GM18858 (cell line): ENCODE results near the gene OBSL1.

ENCODE experiments used
- ATAC-seq: cut with Tn5 transposase; IDR thresholded peaks from one replicate; pipeline ENCODE4 v1.9.1; 2021; ENCODE audit not compliant: unreplicated experiment

Gene OBSL1

DNA sequence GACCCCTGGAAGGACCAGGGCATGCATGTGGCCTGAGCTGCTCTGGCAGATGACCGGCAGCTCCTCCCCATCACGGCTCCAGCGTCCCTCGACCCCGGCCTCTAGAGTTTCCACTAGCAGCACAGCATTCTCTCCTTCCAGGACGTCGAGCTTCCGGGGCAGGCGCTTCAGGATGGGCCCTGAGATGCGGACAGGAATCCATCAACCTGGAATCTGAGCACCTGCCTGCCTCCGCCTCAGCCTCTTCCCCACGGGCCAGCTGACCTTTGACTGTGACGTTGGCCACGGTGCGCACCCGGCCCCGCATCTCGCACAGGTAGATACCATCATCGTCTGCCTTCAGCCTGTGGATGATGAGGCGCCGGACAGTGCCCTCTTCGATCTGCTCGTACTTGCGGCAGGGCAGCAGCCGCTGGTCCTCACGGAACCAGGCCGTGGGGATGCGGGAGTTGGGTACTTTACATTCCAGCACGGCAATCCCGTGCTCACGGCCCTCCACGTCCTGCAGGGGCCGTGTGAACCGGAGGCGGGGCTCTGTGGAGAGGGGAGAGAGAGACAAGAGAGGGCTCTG lies 3.5 kb downstream of the OBSL1 start:
- ATAC-seq = no peak

GRCh38 chr2:219567131-219567530 lies 4.2 kb downstream of the OBSL1 start:
- ATAC-seq = no peak

DNA sequence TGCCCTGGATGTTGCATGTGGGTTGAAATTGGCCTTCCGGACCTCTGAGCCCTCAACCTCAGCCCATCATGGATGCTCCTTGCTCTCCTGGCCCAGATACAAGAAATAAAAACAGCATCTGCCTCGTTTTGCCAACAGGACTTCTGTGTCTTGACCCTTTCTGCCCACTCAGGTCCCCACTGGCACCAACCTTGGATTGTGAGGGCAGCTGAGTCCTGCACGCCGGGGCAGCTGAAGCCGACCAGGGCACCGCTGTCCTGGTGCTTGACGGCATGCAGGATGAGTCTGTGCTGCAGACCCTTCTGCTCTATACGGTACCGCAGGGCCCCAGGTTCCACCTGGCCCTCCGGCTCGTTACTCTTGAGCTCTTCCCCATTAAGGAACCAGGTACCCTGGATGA lies 4.7 kb downstream of the OBSL1 start:
- no peak for ATAC-seq

DNA sequence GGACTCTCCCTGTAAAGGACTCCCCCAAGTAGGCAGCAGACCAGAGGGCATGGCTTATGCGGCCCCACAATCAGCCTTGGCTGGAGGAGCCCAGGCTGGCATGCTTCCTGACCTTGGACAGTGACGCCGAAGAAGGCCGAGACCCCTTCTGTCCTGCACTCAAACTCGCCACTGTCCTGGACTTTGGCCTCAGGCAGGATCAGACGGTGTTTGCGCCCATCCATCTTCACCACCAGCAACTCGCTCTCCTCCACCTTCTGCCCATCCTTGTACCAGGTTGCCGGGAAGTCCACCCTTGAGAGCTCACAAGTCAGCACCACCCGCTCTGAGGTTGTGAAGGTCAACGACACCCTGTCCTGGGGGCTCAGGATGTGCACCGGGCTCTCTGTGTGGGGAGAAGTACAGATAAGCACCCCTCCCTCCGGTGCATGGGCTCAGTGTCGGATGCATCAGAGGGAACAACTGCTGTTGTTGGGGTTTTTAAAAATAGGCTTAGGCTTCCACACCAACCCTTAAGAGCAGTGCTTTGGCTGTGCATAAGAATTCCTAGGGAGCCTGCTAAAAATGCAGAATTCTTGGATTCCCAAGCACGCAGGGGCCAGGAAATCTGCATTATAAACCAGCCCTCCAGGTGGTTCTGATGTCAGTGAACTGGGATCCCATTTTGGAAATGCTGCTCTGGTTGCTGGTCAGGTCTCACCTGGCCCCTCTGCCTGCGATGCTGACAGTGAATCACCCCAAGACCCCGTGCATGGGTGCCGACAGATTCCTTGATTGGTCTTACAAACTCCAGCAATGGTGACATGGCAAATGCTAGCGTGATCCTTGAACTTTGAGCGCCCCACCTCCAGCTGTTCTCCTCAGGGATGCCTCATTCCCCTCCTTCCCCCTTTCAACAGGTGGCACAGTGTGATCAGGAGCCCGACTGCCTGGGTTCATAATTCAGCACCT lies 5.9 kb downstream of the OBSL1 start:
- no peak for ATAC-seq

DNA sequence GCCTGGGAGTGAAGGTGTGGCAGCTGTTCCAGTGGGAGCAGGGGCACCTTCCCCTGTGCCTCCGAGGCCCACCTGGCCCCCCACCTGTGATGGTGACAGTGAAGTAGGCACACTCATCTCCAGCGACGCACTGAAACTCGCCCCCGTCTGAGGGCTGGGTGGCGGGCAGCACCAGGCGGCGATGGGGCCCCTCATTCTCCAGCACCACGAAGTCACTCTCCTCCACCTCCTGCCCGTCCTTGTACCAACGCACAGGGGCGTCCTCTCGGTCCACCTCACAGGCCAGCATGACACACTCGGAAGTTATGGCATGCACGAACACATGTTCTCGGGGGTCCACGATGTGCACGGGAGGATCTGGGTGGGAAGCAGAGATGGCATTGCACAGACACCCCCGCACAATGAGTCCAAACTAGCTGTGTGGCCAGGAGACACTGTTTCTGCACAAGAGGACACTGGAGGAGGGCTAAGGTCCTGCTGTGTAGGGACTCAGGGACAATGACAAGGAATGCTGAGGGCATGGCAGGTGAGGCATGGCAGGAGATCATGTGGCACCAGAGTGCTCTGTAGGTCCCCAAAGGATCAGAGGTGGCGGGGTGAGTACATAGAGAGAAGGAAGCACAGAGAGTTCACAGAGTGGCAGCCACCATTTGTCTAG lies 7.9 kb downstream of the OBSL1 start:
- ATAC-seq = no peak

DNA sequence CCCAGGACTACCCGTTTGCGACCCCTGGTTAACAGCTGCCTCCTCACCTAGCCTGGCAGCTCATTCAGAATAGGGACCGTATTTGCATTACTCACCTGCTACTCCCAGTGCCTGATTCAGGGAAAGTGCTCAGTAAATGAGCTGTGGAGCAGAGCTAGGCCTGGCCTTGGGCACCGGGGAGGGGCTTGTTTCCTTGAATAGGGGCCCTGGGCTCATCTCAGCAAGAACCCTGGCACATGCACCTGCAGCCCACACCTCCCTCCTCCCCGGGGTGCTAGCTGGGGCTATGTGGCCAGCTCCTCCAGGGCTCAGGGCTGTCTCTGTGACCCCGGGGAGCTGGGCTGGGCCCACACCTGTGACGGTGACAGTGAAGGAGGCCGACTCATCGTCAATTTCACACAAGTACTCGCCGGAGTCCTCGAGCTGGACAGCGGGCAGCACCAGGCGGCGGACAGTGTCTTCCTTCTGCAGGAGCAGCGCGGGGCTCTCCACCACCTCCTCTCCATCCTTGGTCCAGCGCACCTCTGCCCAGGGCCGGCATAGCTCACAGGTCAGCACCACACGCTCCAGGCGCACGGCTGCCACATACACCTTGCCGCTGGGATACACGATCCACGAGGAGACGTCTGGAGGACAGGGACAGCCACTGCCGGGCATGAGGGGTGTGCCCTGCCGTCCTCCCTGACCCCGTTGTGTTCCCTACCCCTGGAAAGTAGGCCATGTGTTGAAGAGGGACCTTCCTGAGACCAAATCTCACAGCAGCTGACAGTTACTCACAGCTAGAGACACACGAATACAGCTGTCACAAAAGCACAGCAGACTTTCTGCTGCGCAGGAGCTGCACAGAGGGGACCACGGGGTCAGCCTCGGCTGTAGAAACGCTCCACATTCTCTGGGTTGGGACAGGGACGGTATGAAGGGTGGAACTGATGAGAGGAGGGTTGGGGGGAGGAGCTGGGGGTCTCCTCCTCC lies 9.0 kb downstream of the OBSL1 start:
- ATAC-seq = no peak

- no peak for ATAC-seq
These were observed 9.9 kb downstream of the OBSL1 start for GRCh38 chr2:219561179-219562048.

GRCh38 chr2:219560893-219561178 lies 10.5 kb downstream of the OBSL1 start:
- no peak for ATAC-seq

- no peak for ATAC-seq
These were observed 11.1 kb downstream of the OBSL1 start for GRCh38 chr2:219560037-219560892.

DNA sequence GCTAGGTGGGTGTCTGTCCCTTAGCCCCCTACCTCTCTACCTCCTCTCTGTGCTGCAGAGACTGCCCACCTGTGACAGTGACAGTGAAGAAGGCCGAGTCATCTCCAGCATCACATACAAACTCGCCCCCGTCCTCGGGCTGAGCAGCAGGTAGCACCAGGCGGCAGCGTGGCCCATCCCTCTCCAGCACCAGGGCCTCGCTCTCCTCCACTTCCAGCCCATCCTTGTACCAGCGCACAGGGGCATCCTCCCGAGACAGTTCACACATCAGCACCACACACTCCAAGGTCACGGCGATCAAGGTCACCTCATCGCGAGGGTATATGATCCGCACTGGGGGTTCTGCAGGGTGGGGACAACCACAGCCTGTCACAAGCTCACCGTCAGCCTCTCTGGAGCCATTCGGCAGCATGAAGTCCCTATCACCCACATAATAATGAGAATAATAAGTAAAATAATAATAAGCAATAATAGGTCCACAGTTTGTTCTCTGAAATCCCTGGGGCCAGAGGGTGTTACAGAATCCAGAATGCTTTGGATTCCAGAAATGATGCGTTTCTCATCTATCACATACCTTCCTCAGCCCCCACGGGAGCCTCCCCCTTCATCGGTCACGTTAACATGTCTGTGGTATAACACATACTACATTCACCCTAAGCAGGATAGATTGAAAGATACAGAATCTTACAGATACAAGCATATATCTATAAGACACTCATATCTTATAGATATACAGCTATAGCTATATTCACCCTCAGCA lies 12.0 kb downstream of the OBSL1 start:
- ATAC-seq = no peak

DNA sequence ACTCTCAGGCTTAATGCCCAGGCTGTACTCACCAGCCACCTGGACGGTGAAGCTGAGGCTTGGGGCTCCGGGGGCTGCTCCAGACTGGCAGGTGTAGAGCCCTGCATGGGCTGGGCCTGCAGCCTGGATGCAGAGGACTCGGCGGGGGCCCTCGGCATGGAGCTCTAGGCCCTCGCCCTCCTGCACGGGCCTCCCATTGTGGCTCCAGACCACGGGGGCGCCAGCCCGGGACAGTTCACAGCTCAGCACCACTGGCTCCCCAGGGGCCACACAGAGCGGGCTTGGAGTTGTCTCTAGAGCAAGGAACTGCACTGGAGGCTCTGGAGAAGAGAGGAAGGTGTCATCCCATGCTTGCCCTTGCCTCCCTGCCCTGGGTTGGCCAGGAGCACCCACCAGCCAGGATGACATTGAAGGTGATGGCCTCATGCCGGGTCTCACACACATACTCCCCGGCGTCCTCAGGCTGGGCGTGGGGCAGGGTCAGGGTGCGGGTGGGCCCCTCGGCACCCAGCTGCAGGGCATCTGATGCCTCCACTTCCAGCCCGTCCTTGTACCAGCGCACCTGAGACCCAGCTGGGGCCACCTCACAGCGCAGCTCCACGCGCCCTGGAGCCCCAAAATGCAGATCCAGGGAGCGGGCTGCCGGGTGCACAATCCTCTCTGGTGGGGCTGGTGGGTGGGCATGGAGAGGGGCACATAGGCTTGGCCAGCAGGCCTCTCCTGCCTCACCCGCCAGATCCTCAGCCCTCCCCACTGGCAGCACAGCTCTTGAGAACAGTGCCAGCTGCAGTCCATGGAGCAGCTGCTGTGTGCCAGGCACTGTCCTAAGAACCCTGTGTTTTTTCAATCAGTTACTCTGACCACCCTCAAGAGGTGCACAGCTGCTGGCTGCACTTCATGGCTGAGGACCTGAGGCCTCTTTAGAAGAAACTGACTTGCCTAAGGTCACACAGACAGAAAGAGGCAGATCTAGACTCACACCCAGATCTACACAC lies 13.3 kb downstream of the OBSL1 start:
- no peak for ATAC-seq

DNA sequence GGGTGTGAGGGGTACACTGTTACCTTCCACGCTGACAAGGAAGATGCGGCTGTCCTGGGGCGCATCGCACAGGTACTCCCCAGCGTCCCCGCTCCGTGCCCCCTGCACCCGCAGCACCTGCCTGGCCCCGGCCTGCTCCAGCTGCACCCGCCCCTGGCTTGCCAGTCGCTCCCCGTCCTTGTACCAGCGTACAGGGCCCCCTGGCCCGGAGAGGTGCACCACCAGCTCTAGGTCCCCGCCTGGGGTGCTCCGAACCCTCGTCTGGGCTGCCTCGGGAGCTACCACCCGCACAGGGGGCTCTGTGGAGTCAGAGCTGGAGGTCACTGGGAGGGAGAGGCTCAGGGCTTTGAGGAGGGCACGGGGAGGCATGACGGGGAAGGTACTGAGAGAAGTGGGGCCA lies 14.0 kb downstream of the OBSL1 start:
- ATAC-seq = no peak

- no peak for ATAC-seq
These were observed 14.9 kb downstream of the OBSL1 start for GRCh38 chr2:219556413-219556812.

GRCh38 chr2:219555956-219556355 lies 15.4 kb downstream of the OBSL1 start:
- no peak for ATAC-seq

DNA sequence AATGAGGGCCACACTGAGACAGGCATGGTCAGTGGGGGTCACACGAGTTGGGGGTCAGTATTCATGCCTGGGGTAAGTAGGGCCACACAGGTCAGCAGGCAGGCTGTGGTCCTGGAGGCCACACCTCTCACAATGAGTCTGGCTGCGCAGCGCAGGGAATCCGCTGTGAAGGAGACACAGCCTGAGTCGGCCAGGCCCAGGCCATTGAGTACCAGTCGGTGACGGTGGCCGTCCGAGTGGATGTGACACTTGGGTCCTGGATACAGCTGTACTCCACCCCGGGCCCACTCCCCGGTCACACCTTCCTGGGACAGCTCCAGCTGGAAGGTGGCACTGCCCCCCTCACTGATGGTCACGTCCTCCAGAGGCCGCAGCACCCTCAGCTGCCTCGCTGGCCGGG lies 17.0 kb downstream of the OBSL1 start:
- no peak for ATAC-seq

DNA sequence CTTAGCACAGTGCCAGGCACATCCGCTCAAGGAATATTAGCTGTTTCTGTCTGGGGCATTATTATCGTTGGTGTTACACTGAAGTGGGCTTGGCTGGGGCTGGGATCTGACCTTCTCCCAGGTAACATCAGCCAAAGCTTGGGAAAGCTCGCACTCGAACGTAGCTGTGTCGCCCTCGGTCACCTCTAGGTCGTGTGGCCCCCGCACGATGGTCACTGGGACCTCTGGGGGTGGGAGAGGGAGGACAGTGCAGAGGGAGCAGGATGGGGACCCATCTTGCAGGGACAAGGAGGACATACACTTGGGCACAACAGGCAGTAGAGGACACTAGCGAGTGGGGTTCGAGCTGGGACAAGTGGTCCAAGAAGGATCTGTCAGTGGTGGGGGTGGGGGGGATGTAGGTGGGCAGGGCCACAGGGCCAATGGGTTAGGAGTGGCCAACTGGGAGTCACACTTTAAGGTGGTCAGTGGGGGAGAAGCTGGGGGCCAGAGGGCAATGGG lies 17.8 kb downstream of the OBSL1 start:
- ATAC-seq = no peak

DNA sequence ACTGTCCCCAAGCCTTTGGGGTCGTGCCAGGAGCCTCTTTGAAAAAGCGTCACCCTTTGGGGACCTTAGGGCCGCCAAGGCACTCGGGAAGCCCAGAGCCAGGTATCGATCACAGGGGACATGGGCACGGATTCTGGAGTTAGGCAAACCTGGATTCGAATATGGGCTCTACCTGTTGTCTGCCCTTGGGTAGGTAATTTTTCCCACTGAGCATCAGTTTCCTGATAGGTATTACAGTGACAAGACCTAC lies 18.2 kb downstream of the OBSL1 start:
- no peak for ATAC-seq
